BJ (cell line): ENCODE measurements around the gene YWHAE. TPM values are rescaled to one million over a fixed set of nuclear protein-coding genes. Genes with fewer than 3 reads are reported as not detected.
"Not testable (repeated sequence)": the region's sequence is repeated elsewhere in the genome, so short reads cannot be mapped to it uniquely, and the experiment has no call there.

Experiments used
- CTCF ChIA-PET: fragments of 350-600 bp; formaldehyde crosslinking; extraction: SDS; loops from one replicate; lab custom pipeline; 2021; ENCODE audit warnings: antibody characterized with exemption, inconsistent platforms; lab: Yijun Ruan, JAX
- POLR2A ChIA-PET: fragments of 300-600 bp; sonication (Branson Sonifier 250); formaldehyde crosslinking; extraction: SDS; loops from one replicate; lab custom pipeline; 2021; ENCODE audit warnings: antibody characterized with exemption; lab: Charles Lee
- DNase-seq: peaks from one replicate; pipeline ENCODE4 v3.0.0-alpha.2; 2011; ENCODE audit warnings: low read depth
- H3K27me3 ChIP-seq: 2 replicates; pipeline ENCODE4 v1.6.0; 2011; ENCODE audit warnings: low read length; ENCODE audit not compliant: control insufficient read depth, insufficient read depth
- H3K36me3 ChIP-seq: 2 replicates; pipeline ENCODE4 v1.5.1; 2011; ENCODE audit warnings: low read length; ENCODE audit not compliant: control insufficient read depth, insufficient read depth
- H3K4me3 ChIP-seq: 2 replicates; pipeline ENCODE4 v1.5.1; 2011; ENCODE audit warnings: low read depth, mild to moderate bottlenecking, control low read depth, low read length
- polyA plus RNA-seq: library from polyadenylated mRNA; depleted of rRNA; stranded (reverse); fragments of >200 nt; gene quantifications from 2 replicates; pipeline ENCODE4 v1.2.3, GENCODE V29; 2011
- TF ChIP-seq, protein P1 (sequence below): IDR thresholded peaks from 2 replicates; pipeline ENCODE4 v1.5.1; 2011; ENCODE audit warnings: low read depth, mild to moderate bottlenecking, control low read depth, inconsistent platforms, low read length, moderate library complexity; ENCODE audit not compliant: insufficient read depth

Gene YWHAE
- polyA plus RNA-seq, 1 experiment = 618 TPM

GRCh38 chr17:1322014-1322428 lies 78.0 kb downstream of the YWHAE start:
- Histone ChIP-seq H3K4me3 (no peak overlapping the region), H3K27me3 (peaks cover 2% of the 10 kb centered on the region; the same call in 1 of the 2 replicates), H3K36me3 (no peaks in the 10 kb centered on the region)
- POLR2A ChIA-PET = no interaction called here
- TF ChIP-seq, protein P1, sequence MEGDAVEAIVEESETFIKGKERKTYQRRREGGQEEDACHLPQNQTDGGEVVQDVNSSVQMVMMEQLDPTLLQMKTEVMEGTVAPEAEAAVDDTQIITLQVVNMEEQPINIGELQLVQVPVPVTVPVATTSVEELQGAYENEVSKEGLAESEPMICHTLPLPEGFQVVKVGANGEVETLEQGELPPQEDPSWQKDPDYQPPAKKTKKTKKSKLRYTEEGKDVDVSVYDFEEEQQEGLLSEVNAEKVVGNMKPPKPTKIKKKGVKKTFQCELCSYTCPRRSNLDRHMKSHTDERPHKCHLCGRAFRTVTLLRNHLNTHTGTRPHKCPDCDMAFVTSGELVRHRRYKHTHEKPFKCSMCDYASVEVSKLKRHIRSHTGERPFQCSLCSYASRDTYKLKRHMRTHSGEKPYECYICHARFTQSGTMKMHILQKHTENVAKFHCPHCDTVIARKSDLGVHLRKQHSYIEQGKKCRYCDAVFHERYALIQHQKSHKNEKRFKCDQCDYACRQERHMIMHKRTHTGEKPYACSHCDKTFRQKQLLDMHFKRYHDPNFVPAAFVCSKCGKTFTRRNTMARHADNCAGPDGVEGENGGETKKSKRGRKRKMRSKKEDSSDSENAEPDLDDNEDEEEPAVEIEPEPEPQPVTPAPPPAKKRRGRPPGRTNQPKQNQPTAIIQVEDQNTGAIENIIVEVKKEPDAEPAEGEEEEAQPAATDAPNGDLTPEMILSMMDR = no peak
- CTCF ChIA-PET = interaction anchor here (0.9 to 1.1 kb wide), 3 partner anchors 9 to 18 kb away, joined by 3 to 5 read pairs (median 3); no protein-coding TSS in a partner anchor
- no peak for DNase-seq

DNA sequence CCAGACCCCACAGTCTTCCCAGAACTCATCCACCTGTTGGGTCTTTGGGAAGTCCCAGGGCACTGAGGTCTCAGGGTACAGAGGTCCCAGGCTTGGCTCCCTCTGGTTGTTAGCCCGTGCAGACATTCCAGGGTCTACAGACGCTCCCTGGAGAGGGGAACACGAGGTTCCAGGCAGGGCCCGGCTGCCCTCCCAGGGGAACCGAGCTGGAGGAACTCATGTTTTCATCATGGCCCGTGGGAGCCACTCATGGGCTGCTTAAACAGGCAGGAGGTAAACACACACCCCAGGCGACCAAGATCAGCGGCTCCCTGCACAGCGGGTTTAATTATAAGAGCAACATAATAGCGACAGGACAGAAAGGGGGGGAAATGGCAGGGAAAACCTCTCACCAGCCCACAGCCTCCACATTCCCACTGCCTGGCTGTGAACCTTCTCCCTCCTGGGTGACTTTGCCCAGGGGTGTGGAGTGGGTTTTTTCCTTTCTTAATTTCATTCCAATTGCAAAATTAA lies 84.1 kb downstream of the YWHAE start:
- ChIA-PET CTCF (interaction anchor here (0.6 kb wide), 1 partner anchor 142 kb away, joined by 4 read pairs; no protein-coding TSS in a partner anchor), POLR2A (no interaction called here)
- no peak overlapping the region for H3K4me3 ChIP-seq
- H3K27me3 ChIP-seq = peaks cover 1% of the 10 kb centered on the region
- no peak for DNase-seq
- no peaks in the 10 kb centered on the region for H3K36me3 ChIP-seq
- TF ChIP-seq, protein P1 = no peak

- TF ChIP-seq, protein P1 = no peak
- CTCF ChIA-PET = interaction anchor here (0.6 kb wide), 1 partner anchor 143 kb away, joined by 4 read pairs; no protein-coding TSS in a partner anchor
- Histone ChIP-seq H3K4me3 (no peak overlapping the region), H3K27me3 (peaks cover 1% of the 10 kb centered on the region), H3K36me3 (no peaks in the 10 kb centered on the region)
- DNase-seq = no peak
- POLR2A ChIA-PET = no interaction called here
Observed at GRCh38 chr17:1315409-1315808, 84.6 kb downstream of the YWHAE start.

- Histone ChIP-seq H3K4me3 (no peak overlapping the region), H3K27me3 (peaks cover 1% of the 10 kb centered on the region), H3K36me3 (no peaks in the 10 kb centered on the region)
- no peak for DNase-seq
- POLR2A ChIA-PET = no interaction called here
- CTCF ChIA-PET = no interaction called here
- TF ChIP-seq, protein P1 = no peak
Observed at GRCh38 chr17:1313270-1314005, 86.6 kb downstream of the YWHAE start.

- ChIA-PET CTCF (no interaction called here), POLR2A (no interaction called here)
- Histone ChIP-seq H3K27me3 (peaks cover 1% of the 10 kb centered on the region), H3K4me3 (no peak overlapping the region), H3K36me3 (no peaks in the 10 kb centered on the region)
- no peak for DNase-seq
- TF ChIP-seq, protein P1 = no peak
Observed at GRCh38 chr17:1312261-1312870, 87.7 kb downstream of the YWHAE start.

DNA sequence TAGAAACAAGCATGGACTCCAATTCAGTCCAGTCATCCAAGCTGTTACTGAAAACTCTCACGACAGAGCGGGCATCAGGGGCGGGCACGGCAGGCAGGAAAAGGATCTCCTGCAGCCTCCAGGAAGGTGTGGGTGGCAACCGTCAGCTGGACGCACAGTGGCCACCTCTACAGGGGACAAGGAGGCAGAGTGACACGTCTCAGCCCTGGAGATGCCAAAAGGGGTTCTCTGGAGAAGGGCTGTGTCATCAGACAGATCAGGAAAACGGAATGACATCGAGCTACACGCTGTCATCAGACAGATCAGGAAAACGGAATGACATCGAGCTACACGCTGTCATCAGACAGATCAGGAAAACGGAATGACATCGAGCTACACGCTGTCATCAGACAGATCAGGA lies 92.2 kb downstream of the YWHAE start:
- H3K4me3 ChIP-seq, POLR2A ChIA-PET, CTCF ChIA-PET, H3K27me3 ChIP-seq, DNase-seq, H3K36me3 ChIP-seq: not testable (repeated sequence)
